ENCODE measurements around the gene INSC.
A peak's percentile ranks its signal among the peaks of the same experiment; 100 is the strongest.

DNA sequence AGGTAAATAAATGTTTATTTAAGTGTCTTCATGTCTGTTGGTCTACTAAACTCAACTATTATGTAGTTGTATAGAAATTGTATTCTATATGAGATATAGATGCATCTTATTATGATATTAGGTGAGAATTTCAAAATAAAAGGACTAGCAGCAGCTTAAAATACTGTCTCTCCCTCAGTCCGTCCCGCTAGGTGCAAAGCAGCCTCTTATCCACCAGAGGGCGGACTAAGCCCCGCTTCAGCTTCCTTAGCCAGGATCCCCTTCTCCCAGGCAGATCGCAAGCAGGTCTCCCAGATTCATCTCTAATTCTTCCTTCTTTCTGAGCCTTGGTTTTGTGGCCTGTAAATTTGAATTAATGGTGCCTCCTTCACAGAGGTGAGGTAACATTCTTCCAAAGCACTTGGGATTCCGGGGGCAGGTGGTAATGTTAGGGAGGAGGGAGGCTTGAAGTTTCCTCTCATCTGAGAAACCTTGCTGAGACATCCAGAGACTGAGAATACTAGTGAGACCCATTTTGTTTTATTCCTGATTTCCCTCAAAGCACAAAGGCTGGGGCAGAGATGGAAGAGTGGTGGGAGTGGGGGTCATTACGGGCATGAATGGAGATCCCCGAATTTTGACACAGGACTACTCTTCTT, 13.5 kb upstream of the INSC start:
- TF ChIP-seq, protein P1, sequence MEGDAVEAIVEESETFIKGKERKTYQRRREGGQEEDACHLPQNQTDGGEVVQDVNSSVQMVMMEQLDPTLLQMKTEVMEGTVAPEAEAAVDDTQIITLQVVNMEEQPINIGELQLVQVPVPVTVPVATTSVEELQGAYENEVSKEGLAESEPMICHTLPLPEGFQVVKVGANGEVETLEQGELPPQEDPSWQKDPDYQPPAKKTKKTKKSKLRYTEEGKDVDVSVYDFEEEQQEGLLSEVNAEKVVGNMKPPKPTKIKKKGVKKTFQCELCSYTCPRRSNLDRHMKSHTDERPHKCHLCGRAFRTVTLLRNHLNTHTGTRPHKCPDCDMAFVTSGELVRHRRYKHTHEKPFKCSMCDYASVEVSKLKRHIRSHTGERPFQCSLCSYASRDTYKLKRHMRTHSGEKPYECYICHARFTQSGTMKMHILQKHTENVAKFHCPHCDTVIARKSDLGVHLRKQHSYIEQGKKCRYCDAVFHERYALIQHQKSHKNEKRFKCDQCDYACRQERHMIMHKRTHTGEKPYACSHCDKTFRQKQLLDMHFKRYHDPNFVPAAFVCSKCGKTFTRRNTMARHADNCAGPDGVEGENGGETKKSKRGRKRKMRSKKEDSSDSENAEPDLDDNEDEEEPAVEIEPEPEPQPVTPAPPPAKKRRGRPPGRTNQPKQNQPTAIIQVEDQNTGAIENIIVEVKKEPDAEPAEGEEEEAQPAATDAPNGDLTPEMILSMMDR (IDR thresholded peaks at IDR 0.05) = peak; percentile 61 to 84 (median 77)
- TF ChIP-seq POLR2AphosphoS5 (IDR thresholded peaks at IDR 0.05) (no peak), EP300 (IDR thresholded peaks at IDR 0.05) (no peak), POLR2A (IDR thresholded peaks at IDR 0.05) (no peak)
